ENCODE data around the gene AXIN2.

The AXIN2 gene

DNA sequence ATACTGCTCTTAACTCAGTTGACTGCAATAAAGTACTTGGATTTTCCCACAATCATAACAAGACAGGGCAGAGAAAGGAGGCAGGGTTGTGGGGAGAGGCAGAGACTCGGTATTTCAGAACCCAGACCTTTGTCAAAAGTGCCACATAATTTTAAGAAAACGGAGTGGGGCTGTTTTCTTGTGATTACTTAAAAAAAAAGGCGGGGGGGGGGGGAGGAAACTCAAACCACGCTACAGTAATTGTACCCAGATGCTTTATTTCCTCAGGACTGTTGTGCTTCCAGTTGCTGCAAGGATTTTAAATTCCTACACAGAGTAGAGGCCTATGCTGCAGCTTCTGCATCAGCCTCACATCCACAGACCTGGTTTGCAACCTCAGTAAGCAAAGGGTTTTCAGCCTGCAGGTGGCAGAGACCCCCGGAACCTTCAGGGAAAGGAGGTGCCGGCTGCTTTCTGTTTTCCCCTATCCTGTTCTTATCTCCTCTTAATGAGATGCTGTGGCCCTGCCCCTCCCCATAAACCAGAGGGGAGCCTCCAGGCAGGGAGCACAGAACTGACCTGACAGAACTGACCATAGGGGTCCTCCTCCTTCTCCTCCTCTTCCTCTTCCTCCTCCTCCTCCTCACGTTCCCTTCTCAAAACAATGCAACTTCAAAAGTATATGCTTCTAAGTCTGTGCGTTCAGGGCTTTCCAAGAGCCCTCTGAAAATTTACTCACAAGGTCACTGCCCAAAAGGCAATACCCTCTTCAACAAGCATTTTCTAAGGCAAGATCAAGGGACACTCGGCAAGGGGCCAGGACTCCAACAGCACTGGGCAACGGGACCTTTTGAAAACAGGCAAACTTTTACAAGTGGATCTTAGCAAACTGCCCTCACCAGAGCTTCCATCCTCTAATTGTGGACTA, 7.5 kb downstream of the AXIN2 start:
- DNase-seq: no peak

DNA sequence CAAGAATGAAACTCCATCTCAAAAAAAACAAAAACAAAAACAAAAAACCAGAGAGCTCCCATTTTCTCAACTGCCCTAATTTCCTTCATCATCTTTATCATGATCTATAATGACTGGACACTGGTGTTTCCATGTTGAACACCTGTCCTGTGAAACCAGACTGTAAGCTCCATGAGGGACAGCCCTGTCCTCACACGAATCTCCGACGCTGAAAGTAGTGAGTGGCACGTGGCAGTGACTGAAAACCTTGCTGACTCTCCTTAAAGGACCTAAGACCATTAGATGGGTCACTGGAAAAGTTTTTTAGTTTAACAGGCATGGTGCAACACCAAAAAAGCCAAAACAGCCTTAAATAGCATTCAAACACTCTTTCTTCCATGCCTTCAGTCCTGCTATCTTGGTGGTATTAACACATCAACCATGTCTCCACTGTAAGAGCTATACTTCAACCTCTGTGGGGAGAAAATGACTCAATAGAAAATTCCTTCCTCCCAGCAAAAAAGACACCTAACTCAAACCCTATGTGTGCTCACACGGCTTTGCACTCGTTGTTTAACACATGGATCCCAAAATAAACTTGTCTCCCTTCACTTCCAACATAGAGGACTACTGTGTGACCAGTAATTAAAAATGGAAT, 8.3 kb downstream of the AXIN2 start:
- no peak for DNase-seq

DNA sequence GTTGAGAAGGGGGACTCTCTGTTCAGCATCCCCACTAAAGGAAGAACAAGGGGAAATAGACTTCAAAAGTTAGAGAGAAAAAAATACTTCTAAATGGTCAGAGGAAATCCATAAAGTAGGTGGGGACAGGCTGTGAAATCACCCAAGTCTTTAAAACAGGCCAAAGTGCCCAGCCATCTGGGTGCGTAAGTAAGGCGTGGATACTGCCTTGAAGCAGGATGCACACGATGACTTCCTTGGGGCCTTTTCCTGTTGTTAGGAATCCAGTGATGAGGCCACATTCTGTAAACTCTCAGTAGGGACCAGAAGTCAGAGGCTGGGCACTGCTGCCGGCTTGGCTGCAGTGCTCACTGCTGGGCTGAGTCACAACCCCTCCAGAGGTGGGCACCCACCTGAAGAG, 9.2 kb downstream of the AXIN2 start:
- DNase-seq: no peak

DNA sequence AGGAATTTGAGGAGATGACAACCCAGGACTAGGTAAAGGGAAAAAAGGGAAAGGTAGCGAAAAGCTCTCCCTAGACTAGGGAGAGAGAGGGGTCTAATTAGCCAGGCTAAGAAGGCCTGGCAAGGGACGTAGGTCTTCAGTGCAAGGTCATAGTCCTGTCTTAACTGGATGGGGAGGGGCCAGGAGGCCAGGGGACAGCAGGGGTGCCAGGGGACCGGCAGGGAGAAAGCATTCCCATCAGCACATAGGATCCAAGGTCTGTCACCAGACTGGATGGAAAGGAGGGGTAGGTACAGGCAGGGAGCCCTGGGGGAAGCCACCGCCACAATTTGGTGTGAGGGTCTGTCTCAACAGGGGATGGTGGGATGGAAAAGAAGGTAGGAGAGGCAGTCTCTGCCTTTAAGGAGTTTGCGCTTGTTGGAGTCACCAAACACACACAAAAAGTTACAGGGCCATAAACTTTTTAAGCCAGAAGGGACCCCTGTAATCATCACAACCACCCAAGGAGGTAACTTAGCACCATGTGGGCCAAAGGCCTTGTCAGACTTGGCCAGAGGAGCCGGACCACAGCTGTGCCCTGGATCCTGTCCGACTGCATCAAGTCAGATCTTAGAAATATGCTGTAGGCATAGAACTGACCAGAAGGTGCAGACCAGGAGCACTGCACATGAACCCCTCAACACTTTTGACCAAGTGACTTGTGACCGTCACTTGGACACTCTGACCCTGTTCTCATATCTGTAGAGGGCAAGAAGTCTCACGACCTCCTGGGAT, 10.0 kb downstream of the AXIN2 start:
- no peak for DNase-seq

DNA sequence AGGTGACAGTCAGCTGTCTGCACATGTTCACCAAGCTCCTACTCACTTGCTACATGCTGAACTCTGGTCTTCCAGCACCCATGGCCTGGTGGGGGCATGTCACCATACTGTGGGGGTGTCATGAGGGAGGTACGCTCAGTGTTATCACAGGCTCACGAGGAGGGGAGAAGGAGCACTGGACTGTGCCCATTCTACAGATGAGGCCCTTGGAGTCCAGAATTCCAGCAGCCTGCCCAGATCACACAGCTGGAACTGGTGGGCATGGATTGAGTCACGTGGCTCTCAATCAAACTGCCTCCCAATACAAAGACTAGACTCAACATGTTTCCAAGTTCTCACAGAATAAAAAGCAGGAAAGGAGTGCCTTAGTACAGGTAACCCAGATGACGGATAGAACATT, 10.7 kb downstream of the AXIN2 start:
- no peak for DNase-seq

DNA sequence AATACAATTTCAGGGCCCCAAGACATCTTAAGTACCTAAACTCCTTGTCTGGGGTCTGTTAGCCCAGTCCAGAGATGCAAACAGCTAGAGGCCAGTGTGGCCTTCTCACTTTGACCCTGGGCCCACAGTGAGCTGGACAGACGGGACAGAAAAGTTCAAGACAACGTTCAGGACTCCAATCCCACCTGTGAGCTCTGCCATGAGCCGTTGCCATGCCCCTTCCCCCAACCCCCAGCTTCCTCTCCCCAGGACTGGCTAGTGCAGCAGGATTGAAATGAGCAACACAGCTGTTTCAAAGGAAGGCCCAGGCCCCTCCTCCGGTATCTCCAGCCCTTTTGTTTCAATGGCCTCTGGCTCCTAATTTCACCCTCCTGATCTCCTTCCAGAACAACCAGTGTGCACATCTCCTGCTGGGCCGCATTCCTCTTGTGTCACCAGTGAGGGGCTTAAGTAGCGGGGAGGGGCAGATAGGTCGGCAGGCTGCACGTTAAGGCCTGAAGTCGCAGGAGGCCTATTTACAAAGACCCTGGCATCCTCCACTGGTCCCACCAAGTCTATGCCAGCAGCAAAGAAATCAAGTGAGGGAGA, 11.3 kb downstream of the AXIN2 start:
- no peak for DNase-seq

DNA sequence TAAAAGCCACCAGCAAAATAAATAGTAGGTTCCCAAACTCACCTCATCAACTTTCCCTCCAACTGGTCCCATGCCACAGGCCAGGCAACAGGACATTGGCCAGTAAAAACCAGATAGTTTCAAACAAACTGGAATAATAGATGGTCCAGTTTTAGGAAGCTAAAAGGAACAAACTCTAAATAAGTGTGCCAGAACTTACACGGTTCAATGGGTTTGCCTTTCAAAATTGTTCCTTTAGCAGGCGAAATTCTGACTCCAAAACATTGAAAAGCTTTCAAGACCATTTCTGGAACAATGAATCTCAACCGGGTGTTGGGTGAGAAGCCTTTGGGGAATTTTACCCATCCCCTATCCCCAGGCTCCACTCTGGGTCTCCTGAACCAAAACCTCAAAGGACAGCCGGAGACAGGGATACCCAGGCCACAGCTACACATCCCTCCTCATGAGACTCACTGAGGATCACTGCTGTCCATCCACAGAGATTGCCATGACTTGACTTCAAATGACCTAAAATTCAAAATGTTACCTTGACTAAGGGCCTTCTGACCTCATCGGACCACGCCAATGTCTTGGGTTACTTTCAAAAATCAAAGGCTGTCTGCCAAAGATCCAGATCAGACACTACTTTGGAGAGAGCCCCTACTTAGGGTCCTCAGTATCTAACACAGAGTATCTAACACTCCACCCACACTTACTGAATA, 13.0 kb downstream of the AXIN2 start:
- no peak for DNase-seq

DNA sequence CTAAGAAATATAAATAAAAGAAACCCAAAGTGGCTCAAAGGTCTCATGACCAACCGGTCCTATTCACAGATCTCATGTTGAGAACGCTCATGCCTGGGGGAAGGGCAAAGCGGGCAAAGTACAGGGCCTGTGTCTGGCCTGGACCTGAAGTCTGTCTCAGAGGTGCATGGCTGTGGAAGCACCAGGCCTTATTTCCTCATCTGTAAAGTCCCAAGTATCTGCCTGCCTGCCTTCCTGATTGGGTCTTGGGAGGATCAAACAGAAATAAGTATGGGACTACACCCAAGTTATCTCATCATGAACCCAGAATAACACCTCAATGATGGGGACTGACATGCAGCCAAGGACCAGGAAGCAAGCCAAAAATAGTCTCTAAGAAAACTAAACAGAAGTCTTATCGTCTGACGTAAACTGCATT, 14.2 kb downstream of the AXIN2 start:
- no peak for DNase-seq

DNA sequence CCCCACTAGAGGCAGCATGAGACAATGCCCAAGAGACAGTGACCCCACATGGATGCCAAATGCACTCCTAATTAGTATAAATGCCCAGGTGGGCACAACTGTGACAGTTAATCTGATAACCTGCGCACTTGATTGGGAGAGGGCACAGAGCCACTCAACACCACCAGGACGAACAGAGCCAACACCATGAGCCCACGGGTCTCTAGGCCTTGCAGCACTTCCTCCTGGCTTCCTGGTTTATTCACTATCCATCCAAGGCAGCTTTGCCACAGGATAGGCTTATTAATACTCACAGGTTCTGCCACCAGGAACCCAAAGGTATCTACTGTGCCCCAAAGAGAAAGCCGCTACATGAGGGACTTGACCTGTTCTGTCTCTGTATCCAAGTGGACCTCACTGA, 14.9 kb downstream of the AXIN2 start:
- no peak for DNase-seq

DNA sequence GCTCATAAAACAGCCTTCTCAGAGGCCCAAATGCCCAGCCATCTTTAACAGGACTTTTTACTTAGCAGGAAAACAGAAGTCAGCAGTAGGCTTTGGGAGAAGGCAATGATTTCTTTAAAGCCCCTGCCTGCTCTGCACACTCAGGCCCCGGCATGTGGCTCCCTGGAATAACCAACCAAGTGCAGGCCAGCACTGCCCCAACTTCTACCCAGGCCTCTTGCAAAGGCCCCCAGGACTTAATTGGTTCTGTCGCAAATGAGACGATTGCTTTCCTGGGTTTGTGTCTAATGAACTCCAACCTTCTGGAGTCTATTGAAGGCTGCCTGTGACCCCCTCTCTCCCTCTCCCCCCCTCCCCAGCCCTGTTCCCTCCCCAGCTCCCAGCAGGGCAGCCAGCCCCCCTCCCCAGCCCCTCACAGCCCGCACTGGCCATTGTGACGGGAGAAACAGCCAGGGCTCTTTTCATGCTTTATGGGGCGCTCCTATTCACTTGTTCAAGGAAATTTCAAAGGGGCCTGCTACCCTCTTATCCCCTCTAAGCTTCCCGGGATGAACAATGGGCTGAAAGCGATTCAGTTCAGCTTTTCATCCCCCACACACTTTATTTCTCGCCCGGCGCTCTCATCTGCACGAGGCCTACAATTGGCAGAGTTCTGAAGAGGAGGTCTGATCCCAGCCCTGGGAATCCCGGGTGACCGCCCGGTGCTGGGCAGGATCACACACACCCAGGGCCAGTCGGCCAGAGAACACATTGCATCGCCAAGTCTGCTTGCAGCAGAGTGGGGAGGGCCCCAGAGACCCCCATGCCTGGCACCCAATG, 15.5 kb downstream of the AXIN2 start:
- DNase-seq: no peak

DNA sequence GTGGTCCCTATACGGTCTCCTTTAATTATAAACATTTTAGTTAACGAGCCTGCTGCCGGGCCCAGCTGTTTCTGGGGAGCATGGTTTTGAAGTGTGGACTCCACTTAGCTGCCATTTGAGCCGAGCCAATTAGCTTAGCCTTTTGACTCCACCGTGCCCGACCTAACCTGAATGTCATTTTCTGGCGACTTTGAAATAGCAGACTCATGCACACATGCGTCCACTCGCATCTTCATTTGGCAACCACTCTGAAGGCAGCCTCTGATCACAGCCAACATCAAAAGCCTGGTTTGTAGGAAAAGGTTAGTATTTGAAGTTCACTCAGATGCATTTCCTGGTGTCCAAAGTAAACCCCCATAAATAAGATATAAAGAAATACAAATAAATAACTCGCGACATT, 16.8 kb downstream of the AXIN2 start:
- no peak for DNase-seq

DNA sequence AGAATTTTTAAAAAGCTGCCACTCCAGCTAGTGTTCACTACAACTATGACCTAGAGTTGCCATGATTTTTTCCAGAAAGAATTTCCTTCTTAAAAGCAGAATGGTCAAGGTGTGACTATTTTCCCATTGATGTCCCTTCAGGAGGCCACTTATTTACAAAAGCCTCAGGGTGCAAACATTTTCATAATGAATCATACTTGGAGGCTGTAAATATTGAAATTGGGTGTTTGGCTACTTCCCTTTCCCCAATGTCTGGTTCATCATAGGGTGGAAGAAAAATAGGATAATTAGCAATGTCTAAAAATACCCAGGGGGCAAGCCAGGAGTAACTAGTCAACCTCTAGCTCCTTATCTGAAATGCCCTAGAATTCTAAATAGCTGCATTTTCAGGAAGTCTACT, 18.8 kb downstream of the AXIN2 start:
- no peak for DNase-seq

DNA sequence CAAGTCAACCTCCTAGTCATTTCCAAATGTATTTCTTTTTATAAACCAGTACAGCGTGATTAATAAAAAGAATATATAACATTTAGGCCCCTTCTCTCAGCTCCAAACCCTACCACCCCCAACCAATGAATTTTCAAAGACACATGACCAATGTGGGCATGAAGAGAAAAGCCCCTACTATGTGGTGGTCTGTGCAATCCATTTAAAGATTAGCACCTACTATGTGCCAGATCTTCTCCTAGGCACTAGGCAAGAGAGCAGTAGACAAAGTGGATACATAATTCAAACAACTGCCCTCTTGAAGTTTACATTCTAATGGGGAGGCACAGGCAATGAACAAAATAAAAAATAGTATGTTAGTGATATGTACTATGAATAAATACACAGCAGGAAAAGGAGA, 19.4 kb downstream of the AXIN2 start:
- DNase-seq: no peak

DNA sequence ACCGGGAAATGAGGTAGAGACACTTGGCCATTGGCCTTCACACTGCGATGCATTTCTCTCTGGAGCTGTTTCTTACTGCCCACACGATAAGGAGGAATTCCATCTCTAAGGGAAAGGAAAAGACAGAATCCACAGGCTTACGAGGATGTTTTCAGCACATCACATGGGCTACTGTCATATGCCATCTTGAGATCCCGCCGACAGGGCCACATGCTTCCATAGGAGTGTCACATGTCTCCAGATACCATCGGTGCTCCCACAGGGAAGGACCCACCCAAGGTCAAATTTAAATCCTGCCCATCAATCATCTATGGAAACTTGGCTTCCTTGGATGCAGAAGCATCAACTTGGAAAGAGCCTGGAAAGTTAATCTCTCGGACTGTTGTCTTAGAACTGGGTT, 20.0 kb downstream of the AXIN2 start:
- DNase-seq: no peak

DNA sequence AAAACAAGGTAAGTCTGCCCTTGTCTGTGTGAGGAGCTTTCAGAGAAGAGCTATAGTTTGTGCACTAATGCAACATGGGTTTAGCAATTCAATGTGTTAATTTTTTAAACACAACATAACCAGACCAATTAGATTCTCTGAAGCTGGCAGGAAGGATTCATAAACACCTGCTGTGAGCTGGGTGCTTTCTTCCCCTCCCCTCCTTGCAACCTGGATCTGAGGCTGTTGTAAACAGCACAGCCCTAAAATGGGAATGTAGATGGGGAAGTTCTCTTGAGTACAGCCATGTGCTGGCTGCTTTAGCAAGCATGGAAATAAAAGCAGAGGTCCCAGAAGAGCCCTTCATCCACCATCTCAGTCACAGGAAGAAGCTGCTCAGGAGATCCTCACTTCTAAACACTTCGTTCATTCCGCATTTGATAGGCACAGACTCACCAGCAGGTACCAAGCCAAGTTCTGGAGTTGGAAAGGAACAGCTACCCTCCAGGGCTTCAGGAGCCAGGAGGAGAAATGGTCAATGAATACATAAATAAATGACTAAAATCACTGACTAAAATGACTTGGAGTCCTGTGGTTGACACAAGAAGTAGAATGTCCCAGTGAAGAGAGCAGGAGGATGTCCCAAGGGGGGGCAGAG, 21.7 kb downstream of the AXIN2 start:
- DNase-seq: no peak

DNA sequence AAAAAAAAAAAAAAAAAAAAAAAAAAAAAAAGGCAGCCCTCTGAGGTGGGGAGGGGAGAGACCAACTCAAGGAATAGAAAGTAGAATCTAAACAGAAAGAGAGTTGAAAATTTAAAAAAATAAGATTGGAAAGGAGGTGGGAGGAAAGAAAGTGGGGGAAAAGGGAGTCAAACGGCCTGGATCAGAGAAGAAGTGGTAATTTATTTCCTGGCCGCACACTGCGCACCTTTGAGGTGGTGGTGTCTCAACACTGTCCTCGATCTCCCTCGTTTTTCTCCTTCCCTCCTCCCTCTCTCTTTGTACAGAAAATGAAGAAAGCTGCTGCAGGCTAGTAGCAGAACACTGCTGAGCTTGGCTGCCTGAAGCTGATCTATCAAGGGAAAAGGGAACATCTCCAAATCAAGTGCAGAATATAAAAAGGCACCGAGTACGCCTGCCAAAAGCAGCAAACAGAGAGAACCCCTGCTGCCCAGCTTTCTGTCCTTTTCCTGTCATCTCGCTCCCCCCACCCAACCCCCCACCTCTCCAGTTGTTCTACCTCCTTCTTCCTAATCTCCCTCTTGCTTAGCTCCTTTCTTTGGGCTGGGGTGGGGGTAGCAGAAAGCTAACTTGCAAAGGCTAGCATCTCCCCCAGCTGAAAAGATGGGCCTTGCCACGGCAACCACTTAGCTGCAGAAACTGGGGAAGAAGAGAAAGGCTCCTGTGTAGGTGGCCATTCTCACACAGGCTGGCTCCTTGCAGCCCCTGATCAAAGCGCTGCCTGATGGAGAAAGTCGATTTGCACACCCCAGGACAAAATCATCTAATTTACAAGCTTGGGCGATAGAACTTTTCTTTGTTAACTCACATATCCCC, 22.5 kb downstream of the AXIN2 start:
- DNase-seq: no peak

DNA sequence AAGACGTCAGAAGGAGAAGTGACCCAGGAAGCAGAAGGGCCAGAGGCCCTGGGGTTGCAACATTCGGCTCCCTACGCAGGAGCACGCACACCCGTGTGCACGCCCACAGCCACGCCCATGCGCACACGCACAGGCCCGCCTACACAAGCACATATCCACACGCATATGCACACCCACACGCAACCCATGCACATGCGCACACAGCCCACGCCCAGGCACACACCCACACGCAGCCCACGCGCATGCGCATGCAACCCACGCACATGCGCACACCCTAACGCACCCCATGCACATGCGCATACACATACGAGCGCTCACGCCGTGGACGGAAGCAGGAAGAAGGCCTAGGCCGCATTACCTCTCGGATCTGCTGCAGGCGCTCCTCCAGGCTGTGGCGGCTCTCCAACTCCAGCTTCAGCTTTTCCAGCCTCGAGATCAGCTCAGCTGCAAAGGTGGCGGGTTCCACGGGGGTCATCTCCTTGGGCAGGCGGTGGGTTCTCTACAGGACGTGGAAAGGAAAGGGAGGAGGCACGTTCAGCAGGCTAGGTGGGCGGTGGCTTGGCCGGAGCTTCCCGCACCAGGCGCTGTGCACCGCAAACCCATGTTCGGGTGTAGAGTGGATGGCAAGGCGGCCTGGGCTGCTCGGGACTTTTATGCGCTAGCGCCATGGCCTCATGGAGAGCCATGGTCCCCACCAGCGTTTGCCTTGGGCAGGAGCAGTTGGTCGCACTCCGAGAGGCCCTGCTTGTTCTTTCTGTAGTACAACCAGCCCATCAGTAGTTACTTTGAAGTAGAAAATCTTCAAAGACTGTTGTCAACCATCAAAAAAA, 23.4 kb downstream of the AXIN2 start:
- no peak for DNase-seq

DNA sequence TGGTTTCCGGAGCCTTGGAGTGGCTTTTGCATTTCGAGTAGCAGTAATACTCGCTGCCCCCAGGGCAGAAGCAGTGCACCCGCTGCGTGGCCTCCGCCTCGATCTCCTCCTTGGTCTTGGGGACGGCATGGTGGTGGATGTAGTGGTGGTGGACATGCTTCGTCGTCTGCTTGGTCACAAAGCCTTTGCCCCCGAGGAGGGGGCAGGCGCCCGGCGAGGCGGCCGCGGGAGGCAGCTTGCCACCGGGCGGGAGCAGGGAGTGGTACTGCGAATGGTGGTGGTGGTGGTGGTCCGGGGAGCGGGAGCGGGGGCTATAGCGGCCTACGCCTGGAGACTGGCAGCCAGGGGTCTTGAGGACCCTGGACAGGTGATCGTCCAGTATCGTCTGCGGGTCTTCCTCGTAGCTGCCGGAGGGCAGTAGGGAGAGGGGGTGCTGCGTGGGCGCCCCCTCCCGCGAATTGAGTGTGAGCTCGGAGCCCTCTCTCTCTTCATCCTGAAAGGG, 24.1 kb downstream of the AXIN2 start:
- no peak for DNase-seq

Data from cerebellar nuclear complex (tissue), 1 donor.